K562 (cell line): ENCODE results near the gene PRTFDC1. TPM values are rescaled to one million over a fixed set of nuclear protein-coding genes. Genes with fewer than 3 reads are reported as not detected.

Experiments used
- ATAC-seq: fragments of 200-7000 bp; cut with Tn5 transposase; 3 replicates; pipeline ENCODE4 v1.9.1; 2020; ENCODE audit warnings: moderate library complexity
- BruUV-seq: library from RNA; stranded (reverse); fragments of 400-500 nt; replicated peaks from 2 replicates; lab custom pipeline; 2021; lab: Mats Ljungman, UMichigan
- CTCF ChIA-PET: fragments of 300-600 bp; formaldehyde crosslinking; extraction: SDS; loops from one replicate; lab custom pipeline; 2021; ENCODE audit warnings: low intra/inter-chr PET ratio; lab: Yijun Ruan, JAX
- POLR2A ChIA-PET: fragments of 300-600, 350-650 bp; sonication (Branson Sonifier 250); formaldehyde crosslinking; extraction: SDS; loops from one replicate; lab custom pipeline; 2021; ENCODE audit warnings: antibody characterized with exemption, inconsistent platforms; lab: Yijun Ruan, JAX
- DNase-seq, 4 experiments: peaks; one replicate each; pipeline versions ENCODE4 v3.0.0 to v3.0.0-alpha.2; 2011 to 2018; ENCODE audit warnings: low spot score in 3 of 4, mixed read lengths in 3 of 4; ENCODE audit errors: extremely low read depth in 1 of 4
- FAIRE-seq: peaks from 2 replicates; lab custom pipeline; 2011; peaks lifted over from hg19 to GRCh38; lab: Jason Lieb, UNC
- H2AFZ ChIP-seq: 2 replicates; pipeline ENCODE4 v1.6.0; 2011; ENCODE audit warnings: low read depth, low read length, control low read depth, inconsistent platforms
- H3K27ac ChIP-seq: fragments of 200-600 bp; 3 replicates; pipeline ENCODE4 v1.8.0; 2011; ENCODE audit warnings: low read depth, mild to moderate bottlenecking, control low read depth, inconsistent platforms, low read length, moderate library complexity, mixed read lengths; ENCODE audit errors: extremely low read depth
- H3K27me3 ChIP-seq, 2 experiments: fragments of 300-600 bp in 1 of 2; 2 replicates in 1 of 2; 3 replicates in 1 of 2; pipeline versions ENCODE4 v1.6.0 to v1.8.0; 2011; ENCODE audit warnings: inconsistent platforms in 2 of 2, low read length in 2 of 2, mild to moderate bottlenecking in 1 of 2, mixed read lengths in 1 of 2, moderate library complexity in 1 of 2; ENCODE audit not compliant: control insufficient read depth in 2 of 2, insufficient read depth in 2 of 2
- H3K36me3 ChIP-seq: fragments of 300-600 bp; 3 replicates; pipeline ENCODE4 v1.8.0; 2011; ENCODE audit warnings: mild to moderate bottlenecking, low read length, inconsistent platforms; ENCODE audit not compliant: control insufficient read depth, insufficient read depth
- H3K4me1 ChIP-seq, 2 experiments: fragments of 200-600 bp in 1 of 2; replicated peaks in 1 of 2; 2 replicates in 1 of 2; 3 replicates in 1 of 2; pipeline versions ENCODE4 v1.5.1 to v1.8.0; 2011; ENCODE audit warnings: inconsistent platforms in 2 of 2, low read length in 2 of 2, mild to moderate bottlenecking in 1 of 2, mixed read lengths in 1 of 2, moderate library complexity in 1 of 2; ENCODE audit not compliant: control insufficient read depth in 2 of 2, insufficient read depth in 2 of 2
- H3K4me2 ChIP-seq: 2 replicates; pipeline ENCODE4 v1.6.1; 2011; ENCODE audit warnings: low read length, control low read depth, inconsistent platforms, mixed read lengths; ENCODE audit not compliant: insufficient read depth
- H3K4me3 ChIP-seq: fragments of 200-600 bp; sonication (generic), shearing (Covaris generic); 2 replicates; pipeline ENCODE4 v1.5.1; 2016; ENCODE audit warnings: control low read depth, inconsistent platforms
- H3K79me2 ChIP-seq: fragments of 200-600 bp; 3 replicates; pipeline ENCODE4 v1.8.0; 2011; ENCODE audit warnings: low read length, inconsistent platforms; ENCODE audit not compliant: control insufficient read depth, insufficient read depth
- H3K9ac ChIP-seq, 2 experiments: 2 replicates each; pipeline versions ENCODE4 v1.6.0 to v1.6.1; 2011; ENCODE audit warnings: low read depth in 2 of 2, low read length in 2 of 2, control low read depth in 1 of 2, inconsistent platforms in 1 of 2, mild to moderate bottlenecking in 1 of 2, mixed read lengths in 1 of 2; ENCODE audit not compliant: insufficient read depth in 1 of 2
- H3K9me1 ChIP-seq: one replicate; pipeline ENCODE4 v1.6.0; 2011; ENCODE audit warnings: inconsistent platforms, mild to moderate bottlenecking, low read length, moderate library complexity; ENCODE audit not compliant: control insufficient read depth, insufficient read depth
- H3K9me3 ChIP-seq: replicated peaks from 2 replicates; pipeline ENCODE4 v1.5.1; 2011; ENCODE audit warnings: low read depth, low read length, inconsistent platforms; ENCODE audit not compliant: control insufficient read depth, insufficient read depth
- H4K20me1 ChIP-seq: replicated peaks from 2 replicates; pipeline ENCODE4 v1.6.1; 2011; ENCODE audit warnings: low read length, inconsistent platforms, mixed read lengths; ENCODE audit not compliant: control insufficient read depth, insufficient read depth
- ARID2 ChIP-seq: fragments of 450-650 bp; IDR thresholded peaks from 2 replicates; pipeline ENCODE4 v1.6.1; 2017; ENCODE audit warnings: antibody characterized with exemption, mild to moderate bottlenecking
- CREB5 ChIP-seq: fragments of 250-450 bp; sonication (Bioruptor Pico); IDR thresholded peaks from 2 replicates; pipeline ENCODE4 v1.5.0; 2020; ENCODE audit warnings: mild to moderate bottlenecking
- DMBX1 ChIP-seq: fragments of 250-450 bp; sonication (Bioruptor Pico); IDR thresholded peaks from 2 replicates; pipeline ENCODE4 v1.8.0; 2022; ENCODE audit warnings: inconsistent platforms, mild to moderate bottlenecking, moderate library complexity, borderline replicate concordance
- MEIS2 ChIP-seq: fragments of 450-650 bp; IDR thresholded peaks from 2 replicates; pipeline ENCODE4 v1.6.1; 2014; ENCODE audit warnings: mild to moderate bottlenecking; ENCODE audit not compliant: partially characterized antibody
- RB1 ChIP-seq: fragments of 450-650 bp; IDR thresholded peaks from 2 replicates; pipeline ENCODE4 v1.6.1; 2017; ENCODE audit warnings: low read depth, mild to moderate bottlenecking
- RBBP5 ChIP-seq: fragments of 200-600 bp; sonication (generic); IDR thresholded peaks from 2 replicates; pipeline ENCODE4 v1.6.1; 2012; ENCODE audit warnings: borderline replicate concordance, mild to moderate bottlenecking, low read length, control low read depth, inconsistent platforms; ENCODE audit not compliant: insufficient read depth, poor library complexity, severe bottlenecking
- RNF2 ChIP-seq: sonication (generic); IDR thresholded peaks from 2 replicates; pipeline ENCODE4 v1.6.1; 2016
- SRF ChIP-seq, 2 experiments: fragments of 250-450, 450-650 bp in 1 of 2; sonication (Bioruptor Pico) in 1 of 2; sonication (generic) in 1 of 2; formaldehyde crosslinking; IDR thresholded peaks; 2 replicates each; pipeline versions ENCODE4 v1.5.0 to v1.5.1; 2020 to 2022; ENCODE audit warnings: mild to moderate bottlenecking in 1 of 2, missing genetic modification reagents in 1 of 2
- TEAD2 ChIP-seq: fragments of 450-650 bp; IDR thresholded peaks from 2 replicates; pipeline ENCODE4 v1.6.1; 2016; ENCODE audit warnings: missing genetic modification characterization, control low read depth, missing compliant biosample characterization
- WGBS: fragments of 100-300 bp; shearing (Covaris generic); methylation state at CpG from one replicate; pipeline ENCODE4 v1.1.6; 2016; ENCODE audit warnings: low coverage, mixed read lengths; ENCODE audit not compliant: insufficient coverage; ENCODE audit errors: missing lambda C conversion rate; 5-methylcytosine and 5-hydroxymethylcytosine counted together
- in situ Hi-C: fragments of 300-500 bp; cut with MboI; formaldehyde crosslinking; loops from 4 replicates; pipeline ENCODE4 v1.15.0; 2018; ENCODE audit warnings: inconsistent platforms, mixed read lengths
- intact Hi-C: fragments of 100-400 bp; cut with micrococcal nuclease; formaldehyde crosslinking; loops from 2 replicates; pipeline ENCODE4 v1.14.2; 2022
- polyA plus RNA-seq, 8 experiments: library from polyadenylated mRNA; depleted of rRNA in 4 of 8; stranded (reverse) in 5 of 8; unstranded in 3 of 8; fragments of >200 nt; fragmentation: Nextera tagmentation in 2 of 8; fragmentation: Illumina TruSeq in 1 of 8; extraction: Ambion mirVana in 2 of 8; extraction: Trizol in 1 of 8; gene quantifications; 2 replicates each; pipeline versions ENCODE4 v1.2.1 to v1.2.3, GENCODE V29; 2011 to 2014; ENCODE audit warnings: inconsistent platforms in 1 of 8, missing spikeins in 1 of 8
- total RNA-seq, 7 experiments: library from RNA; depleted of rRNA in 6 of 7; stranded (reverse); fragments of >200 nt in 6 of 7; fragmentation: Illumina TruSeq in 2 of 7; extraction: Trizol in 2 of 7; gene quantifications; 2 replicates each; pipeline versions ENCODE4 v1.2.1 to v1.2.3, GENCODE V29; 2011 to 2021; ENCODE audit warnings: low replicate concordance in 1 of 7
- TF ChIP-seq, protein P1 (sequence below), 2 experiments: fragments of 450-650 bp in 1 of 2; sonication (generic) in 1 of 2; formaldehyde crosslinking in 1 of 2; IDR thresholded peaks; 2 replicates each; pipeline versions ENCODE4 v1.7.1 to v1.9.0; 2016 to 2022; ENCODE audit warnings: inconsistent platforms in 1 of 2, mild to moderate bottlenecking in 1 of 2, missing genetic modification reagents in 1 of 2

PRTFDC1 gene
- total and polyA plus RNA-seq, 9 of the 15 experiments (the other 6 are each of a cell fraction or from before 2014, with no cell fraction given) = 7.0 to 27.6 (median 10.0) TPM

DNA sequence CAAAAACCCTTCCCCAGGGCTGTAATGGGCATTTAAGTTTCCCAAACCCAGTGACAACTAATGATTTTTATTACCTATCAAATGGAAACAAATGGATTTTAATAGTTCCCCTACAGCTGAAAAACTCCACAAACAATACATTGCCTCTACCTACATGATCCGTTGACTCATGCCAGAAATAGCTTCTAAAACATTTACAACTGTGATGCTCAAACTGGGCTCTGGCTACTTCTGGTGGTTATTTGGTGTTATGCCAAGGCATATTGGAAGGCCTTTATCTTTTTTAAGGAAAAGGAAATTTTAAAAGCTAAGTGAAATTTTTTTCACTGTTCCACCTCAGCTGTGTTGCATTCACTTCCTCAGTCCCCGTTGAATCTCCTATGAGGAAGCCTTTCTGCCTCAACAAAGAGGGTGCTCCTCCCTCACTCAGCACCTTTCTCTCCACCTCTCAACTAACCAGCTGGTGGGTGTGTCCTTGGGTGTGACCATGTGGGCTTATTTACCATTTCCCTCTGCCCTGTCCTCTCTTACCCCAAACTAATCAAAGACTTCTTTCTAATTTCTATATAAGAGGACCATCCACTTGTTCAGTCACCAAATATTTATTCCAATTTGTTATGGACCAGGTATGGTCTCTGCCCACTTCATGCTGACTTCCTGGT is 82.9 kb downstream of the PRTFDC1 start:
- H3K79me2 ChIP-seq = no peaks in the 10 kb centered on the region
- no peaks in the 10 kb centered on the region for H3K27me3 ChIP-seq
- in situ Hi-C loops (no loop called here), intact Hi-C loops (no loop called here)
- POLR2A ChIA-PET = no interaction called here
- H3K4me1 ChIP-seq = peaks cover 2 to 37% of the 10 kb centered on the region in 2 experiments
- no peaks in the 10 kb centered on the region for H3K9me1 ChIP-seq
- H3K27ac ChIP-seq = no peak overlapping the region
- no peak overlapping the region for H2AFZ ChIP-seq
- no peaks in the 10 kb centered on the region for H4K20me1 ChIP-seq
- ATAC-seq = peak; percentile 21; the same call in 1 of the 3 replicates
- no peaks in the 10 kb centered on the region; the same call in 2 of the 3 replicates for H3K36me3 ChIP-seq
- BruUV-seq = no TSS peak
- DNase-seq = peak in 2 of 4 experiments; percentile 32 to 37
- no peak overlapping the region for H3K4me2 ChIP-seq
- H3K9me3 ChIP-seq = no peaks in the 10 kb centered on the region
- FAIRE-seq = peak; percentile 26
- H3K4me3 ChIP-seq = no peak overlapping the region
- 35% methylated on average over 2 of the region's 2 CpGs for WGBS
- no peak overlapping the region for H3K9ac ChIP-seq
- CTCF ChIA-PET = no interaction called here
- TF ChIP-seq ARID2 (no peak), TEAD2 (tag) (no peak), SRF (CRISPR knock-in tag; IDR thresholded peaks at IDR 0.05) (no peak), RBBP5 (no peak), RB1 (no peak), MEIS2 (peak; percentile 18), RNF2 (no peak), DMBX1 (no peak), CREB5 (no peak)
- TF ChIP-seq, protein P1, sequence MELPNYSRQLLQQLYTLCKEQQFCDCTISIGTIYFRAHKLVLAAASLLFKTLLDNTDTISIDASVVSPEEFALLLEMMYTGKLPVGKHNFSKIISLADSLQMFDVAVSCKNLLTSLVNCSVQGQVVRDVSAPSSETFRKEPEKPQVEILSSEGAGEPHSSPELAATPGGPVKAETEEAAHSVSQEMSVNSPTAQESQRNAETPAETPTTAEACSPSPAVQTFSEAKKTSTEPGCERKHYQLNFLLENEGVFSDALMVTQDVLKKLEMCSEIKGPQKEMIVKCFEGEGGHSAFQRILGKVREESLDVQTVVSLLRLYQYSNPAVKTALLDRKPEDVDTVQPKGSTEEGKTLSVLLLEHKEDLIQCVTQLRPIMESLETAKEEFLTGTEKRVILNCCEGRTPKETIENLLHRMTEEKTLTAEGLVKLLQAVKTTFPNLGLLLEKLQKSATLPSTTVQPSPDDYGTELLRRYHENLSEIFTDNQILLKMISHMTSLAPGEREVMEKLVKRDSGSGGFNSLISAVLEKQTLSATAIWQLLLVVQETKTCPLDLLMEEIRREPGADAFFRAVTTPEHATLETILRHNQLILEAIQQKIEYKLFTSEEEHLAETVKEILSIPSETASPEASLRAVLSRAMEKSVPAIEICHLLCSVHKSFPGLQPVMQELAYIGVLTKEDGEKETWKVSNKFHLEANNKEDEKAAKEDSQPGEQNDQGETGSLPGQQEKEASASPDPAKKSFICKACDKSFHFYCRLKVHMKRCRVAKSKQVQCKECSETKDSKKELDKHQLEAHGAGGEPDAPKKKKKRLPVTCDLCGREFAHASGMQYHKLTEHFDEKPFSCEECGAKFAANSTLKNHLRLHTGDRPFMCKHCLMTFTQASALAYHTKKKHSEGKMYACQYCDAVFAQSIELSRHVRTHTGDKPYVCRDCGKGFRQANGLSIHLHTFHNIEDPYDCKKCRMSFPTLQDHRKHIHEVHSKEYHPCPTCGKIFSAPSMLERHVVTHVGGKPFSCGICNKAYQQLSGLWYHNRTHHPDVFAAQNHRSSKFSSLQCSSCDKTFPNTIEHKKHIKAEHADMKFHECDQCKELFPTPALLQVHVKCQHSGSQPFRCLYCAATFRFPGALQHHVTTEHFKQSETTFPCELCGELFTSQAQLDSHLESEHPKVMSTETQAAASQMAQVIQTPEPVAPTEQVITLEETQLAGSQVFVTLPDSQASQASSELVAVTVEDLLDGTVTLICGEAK (IDR thresholded peaks at IDR 0.05) = no peak
- TF ChIP-seq, protein P1 (CRISPR knock-in tag; IDR thresholded peaks at IDR 0.05) = no peak
